Endothelial cell of umbilical vein (primary cell): ENCODE measurements around the gene RYR3. TPM values are rescaled to one million over a fixed set of nuclear protein-coding genes. Genes with fewer than 3 reads are reported as not detected.

Experiments used
- BruUV-seq: library from RNA; stranded (reverse); fragments of 400-500 nt; replicated peaks from 2 replicates; lab custom pipeline; 2021; lab: Mats Ljungman, UMichigan
- CTCF ChIA-PET: fragments of 300-600, 350-600 bp; sonication (Branson Sonifier 250); formaldehyde crosslinking; loops from one replicate; lab custom pipeline; 2021; ENCODE audit warnings: antibody characterized with exemption, inconsistent platforms; lab: Charles Lee
- POLR2A ChIA-PET: fragments of 300-600, 350-600 bp; sonication (Branson Sonifier 250); formaldehyde crosslinking; loops from one replicate; lab custom pipeline; 2021; ENCODE audit warnings: antibody characterized with exemption, inconsistent platforms; lab: Charles Lee
- DNase-seq: peaks from one replicate; pipeline ENCODE4 v3.0.0-alpha.2; 2011; ENCODE audit warnings: low read depth, low spot score
- FAIRE-seq: peaks from 2 replicates; lab custom pipeline; 2011; peaks lifted over from hg19 to GRCh38; lab: Jason Lieb, UNC
- H2AFZ ChIP-seq: 2 replicates; pipeline ENCODE4 v1.6.0; 2012; ENCODE audit warnings: low read depth, low read length, control low read depth, inconsistent platforms
- H3K27ac ChIP-seq: 2 replicates; pipeline ENCODE4 v1.5.1; 2011; ENCODE audit warnings: low read depth, mild to moderate bottlenecking, control low read depth, low read length, moderate library complexity; ENCODE audit not compliant: insufficient read depth
- H3K27me3 ChIP-seq, 2 experiments: 2 replicates each; pipeline versions ENCODE4 v1.6.0 to v1.6.1; 2011; ENCODE audit warnings: low read length in 2 of 2, mixed read lengths in 1 of 2; ENCODE audit not compliant: control insufficient read depth in 2 of 2, insufficient read depth in 2 of 2
- H3K36me3 ChIP-seq, 2 experiments: 2 replicates in 1 of 2; 3 replicates in 1 of 2; pipeline ENCODE4 v1.5.1; 2011; ENCODE audit warnings: low read length in 2 of 2, mild to moderate bottlenecking in 1 of 2, moderate library complexity in 1 of 2; ENCODE audit not compliant: control insufficient read depth in 2 of 2, insufficient read depth in 2 of 2; ENCODE audit errors: extremely low read depth in 1 of 2
- H3K4me1 ChIP-seq: 3 replicates; pipeline ENCODE4 v1.5.1; 2011; ENCODE audit warnings: mild to moderate bottlenecking, low read length; ENCODE audit not compliant: control insufficient read depth, insufficient read depth; ENCODE audit errors: extremely low read depth
- H3K4me2 ChIP-seq: 2 replicates; pipeline ENCODE4 v1.6.1; 2011; ENCODE audit warnings: low read length, control low read depth, mixed read lengths; ENCODE audit not compliant: insufficient read depth
- H3K4me3 ChIP-seq, 3 experiments: fragments of 200-600 bp in 1 of 3; sonication (generic), shearing (Covaris generic) in 1 of 3; replicated peaks in 1 of 3; 2 replicates each; pipeline ENCODE4 v1.5.1; 2011 to 2016; ENCODE audit warnings: control low read depth in 3 of 3, low read length in 3 of 3, mild to moderate bottlenecking in 2 of 3, inconsistent platforms in 1 of 3, low read depth in 1 of 3, moderate library complexity in 1 of 3; ENCODE audit not compliant: insufficient read depth in 1 of 3
- H3K79me2 ChIP-seq: 2 replicates; pipeline ENCODE4 v1.6.0; 2012; ENCODE audit warnings: low read length, inconsistent platforms; ENCODE audit not compliant: control insufficient read depth, insufficient read depth
- H3K9ac ChIP-seq: replicated peaks from 2 replicates; pipeline ENCODE3; 2011; ENCODE audit warnings: low read length, control low read depth; ENCODE audit not compliant: insufficient read depth; ENCODE audit errors: extremely low read depth
- H3K9me1 ChIP-seq: replicated peaks from 3 replicates; pipeline ENCODE4 v1.6.0; 2011; ENCODE audit warnings: mild to moderate bottlenecking, low read length; ENCODE audit not compliant: control insufficient read depth, insufficient read depth; ENCODE audit errors: extremely low read depth
- H3K9me3 ChIP-seq: replicated peaks from 2 replicates; pipeline ENCODE4 v1.5.1; 2012; ENCODE audit warnings: low read length, inconsistent platforms; ENCODE audit not compliant: control insufficient read depth, insufficient read depth
- H4K20me1 ChIP-seq: replicated peaks from 2 replicates; pipeline ENCODE3; 2011; ENCODE audit warnings: mild to moderate bottlenecking, low read length; ENCODE audit not compliant: control insufficient read depth, insufficient read depth; ENCODE audit errors: extremely low read depth
- CTCF ChIP-seq, 2 donors: IDR thresholded peaks; 1 replicate in 1 of 2; 2 replicates in 1 of 2; pipeline ENCODE4 v1.5.1; 2011; ENCODE audit warnings: low read length in 2 of 2, mild to moderate bottlenecking in 2 of 2, moderate library complexity in 2 of 2, control low read depth in 1 of 2, inconsistent platforms in 1 of 2, low read depth in 1 of 2; ENCODE audit not compliant: insufficient read depth in 1 of 2; ENCODE audit errors: extremely low read depth in 1 of 2
- EZH2 ChIP-seq: IDR thresholded peaks from 2 replicates; pipeline ENCODE4 v1.6.1; 2012; ENCODE audit warnings: borderline replicate concordance, low read depth, mild to moderate bottlenecking, moderate library complexity, low read length, inconsistent platforms; ENCODE audit not compliant: severe bottlenecking
- FOS ChIP-seq: IDR thresholded peaks from 2 replicates; pipeline ENCODE4 v1.6.1; 2011; ENCODE audit warnings: mild to moderate bottlenecking, low read length, moderate library complexity, borderline replicate concordance; ENCODE audit not compliant: insufficient read depth
- GATA2 ChIP-seq: IDR thresholded peaks from 2 replicates; pipeline ENCODE4 v1.7.0; 2011; ENCODE audit warnings: low read depth, mild to moderate bottlenecking, moderate library complexity, mixed read lengths, low read length; ENCODE audit not compliant: insufficient read length, insufficient read depth
- JUN ChIP-seq: IDR thresholded peaks from 2 replicates; pipeline ENCODE4 v1.6.1; 2011; ENCODE audit warnings: borderline replicate concordance, low read depth; ENCODE audit not compliant: insufficient read length, insufficient read depth
- MYC ChIP-seq: IDR thresholded peaks from one replicate; pipeline ENCODE4 v1.6.1; 2011; ENCODE audit warnings: mild to moderate bottlenecking, low read depth, low read length
- POLR2A ChIP-seq: IDR thresholded peaks from 2 replicates; pipeline ENCODE4 v1.6.1; 2012; ENCODE audit warnings: low read depth, mild to moderate bottlenecking, control low read depth, low read length
- POLR2AphosphoS5 ChIP-seq: IDR thresholded peaks from 2 replicates; pipeline ENCODE4 v1.6.1; 2012; ENCODE audit warnings: low read depth, mild to moderate bottlenecking, control low read depth, low read length, moderate library complexity; ENCODE audit not compliant: insufficient read depth
- dilution Hi-C: fragments of 300-500 bp; cut with MboI; formaldehyde crosslinking; loops from one replicate; pipeline ENCODE4 v1.15.0; 2019; ENCODE audit warnings: low sequenced_read_pairs; ENCODE audit not compliant: extremely low pct_ligation_motif_present
- intact Hi-C: fragments of 100-400 bp; cut with micrococcal nuclease; formaldehyde crosslinking; loops from one replicate; pipeline ENCODE4 v1.10.0; 2022
- polyA plus RNA-seq, 4 experiments: library from polyadenylated mRNA; depleted of rRNA in 3 of 4; stranded (reverse) in 3 of 4; unstranded in 1 of 4; fragments of >200 nt; gene quantifications; 2 replicates each; pipeline versions ENCODE4 v1.2.1 to v1.2.3, GENCODE V29; 2011 to 2012; ENCODE audit warnings: missing spikeins in 1 of 4
- total RNA-seq: library from RNA; stranded (reverse); gene quantifications from 2 replicates; pipeline ENCODE4 v1.2.3, GENCODE V29; 2021
- TF ChIP-seq, protein P1 (sequence below): IDR thresholded peaks from 2 replicates; pipeline ENCODE4 v1.6.1; 2011; ENCODE audit not compliant: insufficient read depth, insufficient read length

The RYR3 gene
- total and polyA plus RNA-seq, 2 donors (not counting 3 experiments of a cell fraction or from before 2014, with no cell fraction given) = not detected

- POLR2A ChIA-PET = no interaction called here
- DNase-seq = no peak
- CTCF ChIA-PET = no interaction called here
- H3K9ac ChIP-seq = no peak overlapping the region
- H3K27ac ChIP-seq = no peak overlapping the region
- no peak overlapping the region for H3K4me3 ChIP-seq
- no TSS peak for BruUV-seq
- intact Hi-C loops (no loop called here), dilution Hi-C loops (no loop called here)
- H3K79me2 ChIP-seq = no peaks in the 10 kb centered on the region
- H3K27me3 ChIP-seq = no peaks in the 10 kb centered on the region
- no peaks in the 10 kb centered on the region for H3K9me3 ChIP-seq
- TF ChIP-seq CTCF (IDR thresholded peaks at IDR 0.05; ENCODE audit: extremely low read depth in 1 of 2, insufficient read depth in 1 of 2, low read depth in 1 of 2, low read length in 2 of 2) (no peak), FOS (no peak), POLR2AphosphoS5 (no peak), JUN (no peak), GATA2 (no peak), EZH2 (no peak), POLR2A (no peak), MYC (no peak)
- TF ChIP-seq, protein P1, sequence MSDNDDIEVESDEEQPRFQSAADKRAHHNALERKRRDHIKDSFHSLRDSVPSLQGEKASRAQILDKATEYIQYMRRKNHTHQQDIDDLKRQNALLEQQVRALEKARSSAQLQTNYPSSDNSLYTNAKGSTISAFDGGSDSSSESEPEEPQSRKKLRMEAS = no peak
- H3K4me1 ChIP-seq = no peaks in the 10 kb centered on the region
- no peaks in the 10 kb centered on the region for H4K20me1 ChIP-seq
- no peaks in the 10 kb centered on the region for H3K36me3 ChIP-seq
- H3K4me2 ChIP-seq = no peak overlapping the region
- no peak for FAIRE-seq
- H2AFZ ChIP-seq = no peak overlapping the region
- no peaks in the 10 kb centered on the region for H3K9me1 ChIP-seq
Observed at GRCh38 chr15:33756961-33757360, 446.2 kb downstream of the RYR3 start.
